Activated CD4-positive, CD25-positive, alpha-beta regulatory T cell treated with anti-CD3 and anti-CD28 coated beads, Interleukin-2, amount 50 U/mL, for 24 hours (primary cell): ENCODE data around the gene NPRL2.
A peak's percentile ranks its signal among the peaks of the same experiment; 100 is the strongest.

Source experiments
- ATAC-seq, 2 donors: fragments of 150-1000 bp; cut with Tn5 transposase; one replicate each; pipeline ENCODE4 v1.10.0; 2021; ENCODE audit warnings: mild to moderate bottlenecking in 1 of 2, moderate library complexity in 1 of 2

Gene NPRL2

GRCh38 chr3:50347187-50347813 lies 3.3 kb downstream of the NPRL2 start:
- ATAC-seq, result peak; percentile 6 to 10

GRCh38 chr3:50345586-50346234 lies 4.9 kb downstream of the NPRL2 start, which contains the start of gene ZMYND10:
Gene ZMYND10 (minus strand): TSS chr3:50345732. CDS start chr3:50345579, 153 bp downstream.
- ATAC-seq, result peak; percentile 12 to 29

DNA sequence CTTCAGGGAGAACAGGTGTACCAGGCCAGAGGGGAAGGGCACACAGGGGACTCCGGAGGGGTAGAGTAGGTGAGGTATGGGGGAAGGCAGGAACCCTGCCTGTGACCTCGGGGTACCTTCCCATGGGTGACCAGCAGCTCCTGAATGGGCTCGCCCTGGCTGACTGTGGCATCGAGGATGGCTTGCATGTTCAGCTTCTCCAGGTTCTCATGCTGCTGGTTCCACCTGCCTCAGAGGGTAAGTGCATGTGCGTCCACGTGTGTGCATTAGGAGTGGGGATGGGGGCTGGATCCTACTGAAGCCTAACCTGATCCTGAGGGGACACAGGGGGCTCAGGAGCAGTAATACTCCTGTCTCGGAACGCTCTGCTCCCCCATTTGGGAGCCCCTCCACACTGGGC lies 5.6 kb downstream of the NPRL2 start:
- ATAC-seq, result no peak

- no peak for ATAC-seq
Measured at GRCh38 chr3:50342813-50343633, 7.6 kb downstream of the NPRL2 start.

GRCh38 chr3:50341996-50342650 lies 8.5 kb downstream of the NPRL2 start:
- no peak for ATAC-seq

DNA sequence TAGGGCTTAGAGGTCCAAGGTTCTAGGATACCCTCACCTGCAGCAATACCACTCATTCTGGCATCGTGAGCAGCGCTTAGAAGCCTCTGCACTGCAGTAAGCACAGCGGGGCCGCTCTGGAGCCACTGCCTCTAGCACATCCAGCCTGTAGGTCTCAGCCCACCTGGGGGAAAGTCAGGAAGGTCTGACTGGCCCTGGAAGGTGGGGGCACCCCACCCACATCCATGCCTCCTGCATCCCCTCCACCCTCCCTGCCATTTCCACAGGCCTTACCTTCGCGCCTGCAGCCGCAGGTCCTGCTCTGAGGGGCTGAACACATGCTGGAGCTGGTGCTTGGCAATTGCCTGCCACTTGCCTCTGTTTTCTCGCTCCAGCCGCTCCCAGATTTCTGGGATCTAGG lies 9.0 kb downstream of the NPRL2 start:
- no peak for ATAC-seq

GRCh38 chr3:50340448-50341329 lies 9.9 kb downstream of the NPRL2 start, which contains the start of gene RASSF1:
Gene RASSF1 (minus strand): TSS chr3:50340836. CDS start chr3:50340805, 31 bp downstream.
- ATAC-seq, result peak; percentile 12 to 17

DNA sequence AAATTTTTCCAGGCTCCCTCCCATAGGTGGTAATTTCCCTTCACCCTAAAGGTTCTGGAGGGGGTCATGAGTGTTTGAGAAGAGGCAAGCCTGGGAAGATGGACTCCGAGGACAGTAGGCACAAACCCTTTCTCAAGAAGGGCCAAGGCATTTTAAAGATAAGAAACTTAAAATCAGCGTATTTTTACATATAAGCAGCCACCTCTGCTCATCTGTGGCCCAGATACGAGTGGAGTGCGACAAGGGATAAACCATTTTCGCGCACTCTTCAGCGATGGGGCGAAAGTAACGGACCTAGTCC lies 10.5 kb downstream of the NPRL2 start:
- no peak for ATAC-seq

GRCh38 chr3:50339485-50340146 lies 11.0 kb downstream of the NPRL2 start:
- ATAC-seq, result no peak

GRCh38 chr3:50338965-50339364 lies 11.6 kb downstream of the NPRL2 start:
- ATAC-seq, result no peak

GRCh38 chr3:50337175-50337861 lies 13.3 kb downstream of the NPRL2 start:
- ATAC-seq, result peak; percentile 83 to 84

DNA sequence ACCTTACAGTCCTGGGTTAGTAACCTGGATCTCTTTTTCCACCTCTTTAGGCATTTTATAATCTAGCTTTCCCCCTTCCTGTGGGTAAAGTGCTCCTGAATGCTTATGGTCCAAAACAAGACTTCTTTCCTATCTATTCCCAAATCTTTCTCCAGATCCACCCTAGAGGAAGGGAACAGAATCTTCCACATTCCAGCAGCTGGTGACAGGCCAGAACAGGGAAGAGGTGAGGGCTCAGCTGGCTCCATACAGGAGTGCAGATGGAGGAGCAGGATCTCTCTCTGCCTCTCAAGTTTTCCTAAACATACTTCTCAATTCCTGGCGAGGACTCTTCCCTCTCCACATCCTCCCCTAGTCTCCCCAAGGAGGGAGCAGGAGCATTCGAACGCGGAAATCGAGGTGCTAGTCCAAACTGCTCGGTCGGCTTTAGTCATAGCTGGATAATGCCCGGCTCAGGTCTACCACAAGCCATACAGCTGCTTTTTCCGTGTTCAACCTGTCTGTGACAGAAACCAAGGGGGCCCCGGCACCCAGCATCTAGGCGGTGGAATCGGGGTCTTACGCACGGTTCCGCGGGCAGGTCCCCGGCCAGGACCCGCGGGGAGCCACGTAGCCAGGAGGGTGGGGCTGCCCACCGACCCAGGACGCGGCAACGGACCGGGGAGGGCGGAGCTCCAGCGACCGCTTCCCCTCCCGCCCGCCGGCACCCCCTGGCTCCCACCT lies 14.0 kb downstream of the NPRL2 start:
- peak; percentile 34 to 36 for ATAC-seq

GRCh38 chr3:50334339-50335075 lies 16.1 kb downstream of the NPRL2 start:
- ATAC-seq, result no peak

DNA sequence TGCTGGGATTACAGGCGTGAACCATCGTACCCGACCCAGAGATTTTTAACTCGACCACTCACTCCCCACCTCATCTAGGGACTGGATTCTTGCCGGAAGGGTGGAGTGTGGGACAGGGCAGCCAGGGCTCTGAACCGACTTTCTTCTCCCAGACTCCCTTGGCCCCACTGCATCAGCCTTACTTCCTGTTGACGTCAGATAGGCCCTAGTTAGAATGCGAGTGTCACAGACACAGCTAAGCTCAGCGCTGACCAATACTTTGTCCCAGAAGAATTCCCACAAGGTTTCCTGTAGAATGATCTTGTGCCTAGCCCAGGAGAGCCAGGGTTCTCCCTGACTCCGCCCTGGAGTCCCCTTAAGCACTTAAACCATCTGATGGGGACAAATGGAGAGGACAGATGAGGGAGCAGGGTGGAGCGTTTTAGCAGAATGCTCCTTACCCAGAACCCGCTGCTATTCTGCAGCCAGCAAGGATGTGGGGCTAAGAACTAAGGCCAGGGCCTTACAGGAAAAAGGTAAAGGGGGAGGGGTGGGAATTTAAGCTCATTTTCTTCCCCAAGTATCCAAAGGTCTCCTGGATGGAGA lies 16.7 kb downstream of the NPRL2 start:
- ATAC-seq, result no peak

DNA sequence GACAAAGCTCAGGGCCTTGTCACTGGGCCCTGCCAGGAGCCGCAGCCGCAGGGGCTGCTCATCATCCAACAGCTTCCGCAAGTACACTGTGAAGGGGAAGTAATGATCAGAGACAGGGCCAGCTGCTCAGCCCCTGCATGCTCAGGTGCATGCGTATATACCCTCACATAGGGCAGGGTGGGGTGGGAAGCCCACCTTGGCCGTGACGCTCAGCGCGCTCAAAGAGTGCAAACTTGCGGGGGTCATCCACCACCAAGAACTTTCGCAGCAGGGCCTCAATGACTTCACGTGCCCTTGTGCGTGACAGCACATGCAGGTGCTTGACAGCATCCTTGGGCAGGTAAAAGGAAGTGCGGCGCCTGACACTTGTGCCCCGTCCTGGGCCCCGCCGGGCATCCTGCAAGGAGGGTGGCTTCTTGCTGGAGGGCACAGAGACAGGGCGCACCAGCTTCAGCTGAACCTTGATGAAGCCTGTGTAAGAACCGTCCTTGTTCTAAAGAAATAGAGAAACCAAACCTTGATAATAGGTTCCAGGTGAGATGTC lies 19.1 kb downstream of the NPRL2 start:
- ATAC-seq, result no peak

GRCh38 chr3:50330330-50330729 lies 20.2 kb downstream of the NPRL2 start:
- ATAC-seq, result no peak

- ATAC-seq, result peak; percentile 95 to 96
Measured at GRCh38 chr3:50327943-50328691, 22.5 kb downstream of the NPRL2 start, which contains the start of gene TUSC2. Gene TUSC2 (minus strand): TSS chr3:50328223. CDS start chr3:50328099, 124 bp downstream.

DNA sequence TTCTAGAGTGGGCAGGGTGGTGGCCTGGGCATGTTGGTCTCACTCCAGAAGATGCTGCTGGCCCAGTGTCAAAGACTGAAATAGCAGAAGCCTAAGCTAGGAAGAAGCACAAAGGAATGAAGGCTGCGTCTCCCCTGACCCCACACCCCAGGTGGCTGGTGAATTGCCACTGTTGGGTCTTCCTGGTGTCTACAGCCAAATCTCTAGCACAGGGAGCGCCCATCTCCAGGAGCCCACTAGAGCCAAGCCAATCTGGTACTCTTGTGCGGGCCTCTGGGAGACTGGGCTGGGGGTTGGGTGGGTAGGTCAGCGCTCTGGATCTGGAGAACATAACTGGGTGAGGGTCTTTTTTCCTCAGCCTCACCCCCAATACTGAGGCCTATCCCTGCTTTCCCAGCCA lies 23.4 kb downstream of the NPRL2 start:
- no peak for ATAC-seq
